HepG2 (cell line): ENCODE measurements around the gene TCAP. TPM values are rescaled to one million over a fixed set of nuclear protein-coding genes. Genes with fewer than 3 reads are reported as not detected.

ENCODE experiments used
- EHMT2 ChIP-seq: fragments of 200-600 bp; sonication (generic); IDR thresholded peaks from 2 replicates; pipeline ENCODE4 v1.7.0; 2017; ENCODE audit warnings: antibody characterized with exemption, low read depth, low read length, borderline replicate concordance
- FOXP1 ChIP-seq, 2 experiments: fragments of 450-650 bp in 1 of 2; IDR thresholded peaks; 2 replicates each; pipeline ENCODE4 v1.6.1; 2017 to 2018; ENCODE audit warnings: antibody characterized with exemption in 1 of 2
- HDAC2 ChIP-seq: sonication (generic); formaldehyde crosslinking; IDR thresholded peaks from 2 replicates; pipeline ENCODE4 v1.4.0; 2020; ENCODE audit warnings: missing genetic modification reagents
- HIVEP1 ChIP-seq: sonication (generic); formaldehyde crosslinking; IDR thresholded peaks from 2 replicates; pipeline ENCODE4 v1.4.0; 2020; ENCODE audit warnings: mild to moderate bottlenecking, missing genetic modification reagents
- HNRNPUL1 ChIP-seq: fragments of 200-400 bp; formaldehyde crosslinking; IDR thresholded peaks from 2 replicates; pipeline ENCODE4 v1.6.1; 2017; ENCODE audit warnings: low read depth, mild to moderate bottlenecking, low read length, moderate library complexity
- HOXA5 ChIP-seq: sonication (generic); formaldehyde crosslinking; IDR thresholded peaks from 2 replicates; pipeline ENCODE4 v1.4.0; 2020; ENCODE audit warnings: missing genetic modification reagents
- ISX ChIP-seq: sonication (generic); formaldehyde crosslinking; conservative IDR thresholded peaks from 2 replicates; pipeline ENCODE4 v1.5.0; 2020; ENCODE audit warnings: missing genetic modification reagents
- KDM1A ChIP-seq: IDR thresholded peaks from 2 replicates; pipeline ENCODE4 v1.6.1; 2016; ENCODE audit warnings: missing compliant biosample characterization
- MYC ChIP-seq: sonication (generic); formaldehyde crosslinking; IDR thresholded peaks from 2 replicates; pipeline ENCODE4 v1.9.0; 2021; ENCODE audit warnings: missing genetic modification reagents, borderline replicate concordance
- NKX3-1 ChIP-seq: sonication (generic); formaldehyde crosslinking; IDR thresholded peaks from 2 replicates; pipeline ENCODE4 v1.5.0; 2020; ENCODE audit warnings: missing genetic modification reagents
- RFXAP ChIP-seq: sonication (generic); formaldehyde crosslinking; IDR thresholded peaks from 2 replicates; pipeline ENCODE4 v1.4.0; 2020; ENCODE audit warnings: missing genetic modification reagents, borderline replicate concordance
- SAP130 ChIP-seq: IDR thresholded peaks from 2 replicates; pipeline ENCODE4 v1.6.1; 2016; ENCODE audit warnings: low read depth
- SMARCE1 ChIP-seq: fragments of 450-650 bp; IDR thresholded peaks from 2 replicates; pipeline ENCODE4 v1.6.1; 2017; ENCODE audit warnings: borderline replicate concordance
- SNAI1 ChIP-seq: sonication (generic); formaldehyde crosslinking; IDR thresholded peaks from 2 replicates; pipeline ENCODE4 v1.5.0; 2020; ENCODE audit warnings: mild to moderate bottlenecking, missing genetic modification reagents, borderline replicate concordance
- THAP11 ChIP-seq: IDR thresholded peaks from 2 replicates; pipeline ENCODE4 v1.6.1; 2016; ENCODE audit warnings: missing biosample characterization, missing genetic modification reagents
- ZFP1 ChIP-seq: IDR thresholded peaks from 2 replicates; pipeline ENCODE4 v1.6.1; 2016
- ZNF230 ChIP-seq: sonication (generic); formaldehyde crosslinking; IDR thresholded peaks from 2 replicates; pipeline ENCODE4 v1.4.0; 2020; ENCODE audit warnings: mild to moderate bottlenecking, missing genetic modification reagents
- ZNF446 ChIP-seq: sonication (generic); formaldehyde crosslinking; IDR thresholded peaks from 2 replicates; pipeline ENCODE4 v1.5.0; 2020; ENCODE audit warnings: mild to moderate bottlenecking, missing genetic modification reagents
- ZNF549 ChIP-seq: sonication (generic); formaldehyde crosslinking; IDR thresholded peaks from 2 replicates; pipeline ENCODE4 v1.5.0; 2020; ENCODE audit warnings: missing genetic modification reagents
- ZNF558 ChIP-seq: sonication (generic); formaldehyde crosslinking; IDR thresholded peaks from 2 replicates; pipeline ENCODE4 v1.9.0; 2022; ENCODE audit warnings: mild to moderate bottlenecking, missing genetic modification reagents, borderline replicate concordance
- ZNF776 ChIP-seq: sonication (generic); formaldehyde crosslinking; IDR thresholded peaks from 2 replicates; pipeline ENCODE4 v1.4.0; 2020; ENCODE audit warnings: mild to moderate bottlenecking, missing genetic modification reagents
- ZNF891 ChIP-seq: sonication (generic); formaldehyde crosslinking; IDR thresholded peaks from 2 replicates; pipeline ENCODE4 v1.5.0; 2020; ENCODE audit warnings: mild to moderate bottlenecking, missing genetic modification reagents
- polyA plus RNA-seq, 8 experiments: library from polyadenylated mRNA; depleted of rRNA in 3 of 8; stranded (reverse) in 7 of 8; unstranded in 1 of 8; fragments of >200 nt; fragmentation: Illumina TruSeq in 4 of 8; extraction: Trizol in 4 of 8; gene quantifications; 2 replicates each; pipeline versions ENCODE4 v1.2.1 to v1.2.3, GENCODE V29; 2011 to 2016; ENCODE audit warnings: low read depth in 4 of 8, missing spikeins in 1 of 8, mixed read lengths in 1 of 8; ENCODE audit not compliant: insufficient read depth in 1 of 8
- total RNA-seq, 5 experiments: library from RNA; depleted of rRNA; stranded (reverse); fragments of >200 nt; fragmentation: Illumina TruSeq; extraction: Trizol; gene quantifications; 2 replicates each; pipeline ENCODE4 v1.2.3, GENCODE V29; 2016; ENCODE audit warnings: low read depth in 1 of 5
- TF ChIP-seq, protein P1 (sequence below): IDR thresholded peaks from 2 replicates; pipeline ENCODE4 v1.6.1; 2016; ENCODE audit warnings: mild to moderate bottlenecking, missing biosample characterization, missing genetic modification reagents
- TF ChIP-seq, protein P2 (sequence below): sonication (generic); formaldehyde crosslinking; IDR thresholded peaks from 2 replicates; pipeline ENCODE4 v1.4.0; 2020; ENCODE audit warnings: missing genetic modification reagents, borderline replicate concordance
- TF ChIP-seq, protein P3 (sequence below): sonication (generic); formaldehyde crosslinking; IDR thresholded peaks from 2 replicates; pipeline ENCODE4 v1.5.0; 2020; ENCODE audit warnings: missing genetic modification reagents, mild to moderate bottlenecking, borderline replicate concordance
- TF ChIP-seq, protein P4 (sequence below): sonication (generic); formaldehyde crosslinking; IDR thresholded peaks from 2 replicates; pipeline ENCODE4 v1.4.0; 2020; ENCODE audit warnings: missing genetic modification reagents
- TF ChIP-seq, protein P5 (sequence below): sonication (generic); formaldehyde crosslinking; IDR thresholded peaks from 2 replicates; pipeline ENCODE4 v1.5.1; 2020; ENCODE audit warnings: missing genetic modification reagents, mild to moderate bottlenecking, borderline replicate concordance

The TCAP gene
- total and polyA plus RNA-seq, 2 of the 13 experiments (the other 11 are each of a cell fraction or from before 2014, with no cell fraction given): 0.24 to 0.65 TPM

DNA sequence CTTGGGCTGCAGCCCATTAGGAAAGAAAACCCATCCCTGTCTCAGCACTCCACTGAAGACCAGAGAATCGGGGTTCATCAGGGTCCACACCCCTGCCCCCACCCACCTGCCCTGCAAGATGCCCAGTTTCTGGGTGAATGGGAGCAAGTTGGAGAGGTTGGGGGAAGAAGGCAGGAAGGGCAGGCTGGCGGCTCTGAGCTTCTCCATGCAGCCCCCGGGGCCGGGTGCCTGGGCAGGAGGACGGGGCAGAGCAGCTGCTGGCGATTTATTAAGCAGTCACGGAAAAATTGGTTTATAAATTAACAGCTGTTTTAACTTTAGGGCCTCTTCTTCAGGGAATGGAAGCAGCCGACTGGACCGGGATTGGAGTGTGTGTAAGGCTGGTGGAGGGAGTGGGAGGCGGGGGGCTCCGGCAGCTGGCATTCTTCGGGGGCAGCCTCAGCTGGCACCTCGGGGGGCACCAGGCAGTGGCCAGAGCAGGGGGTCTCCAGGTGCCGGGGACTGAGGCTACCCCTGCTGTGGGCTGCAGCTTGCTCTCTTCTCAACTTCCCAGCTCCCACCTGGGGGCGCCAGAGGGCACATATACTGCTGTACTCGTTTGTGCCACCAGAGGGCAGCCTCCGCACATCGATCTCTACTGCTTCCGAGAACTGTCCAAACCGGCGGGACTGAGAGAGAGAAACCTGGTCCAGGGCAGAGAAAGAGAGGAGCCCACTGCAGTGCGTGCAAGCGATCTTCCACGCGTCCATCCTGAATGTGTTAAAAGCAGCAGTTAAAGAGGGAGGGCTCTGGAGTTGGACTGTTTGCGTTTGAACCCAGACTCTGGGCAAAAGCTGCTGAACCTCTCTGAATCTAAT, 43.4 kb upstream of the TCAP start (continued):
- peak; percentile 47; the same call in 1 of the 2 replicates for TF ChIP-seq ZNF230 (CRISPR knock-in tag)
- no peak for TF ChIP-seq ISX (CRISPR knock-in tag)
- TF ChIP-seq, protein P1, sequence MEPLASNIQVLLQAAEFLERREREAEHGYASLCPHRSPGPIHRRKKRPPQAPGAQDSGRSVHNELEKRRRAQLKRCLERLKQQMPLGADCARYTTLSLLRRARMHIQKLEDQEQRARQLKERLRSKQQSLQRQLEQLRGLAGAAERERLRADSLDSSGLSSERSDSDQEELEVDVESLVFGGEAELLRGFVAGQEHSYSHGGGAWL (CRISPR knock-in tag): peak; percentile 39; the same call in 1 of the 2 replicates
- TF ChIP-seq KDM1A (CRISPR knock-in tag): no peak
- TF ChIP-seq, protein P2, sequence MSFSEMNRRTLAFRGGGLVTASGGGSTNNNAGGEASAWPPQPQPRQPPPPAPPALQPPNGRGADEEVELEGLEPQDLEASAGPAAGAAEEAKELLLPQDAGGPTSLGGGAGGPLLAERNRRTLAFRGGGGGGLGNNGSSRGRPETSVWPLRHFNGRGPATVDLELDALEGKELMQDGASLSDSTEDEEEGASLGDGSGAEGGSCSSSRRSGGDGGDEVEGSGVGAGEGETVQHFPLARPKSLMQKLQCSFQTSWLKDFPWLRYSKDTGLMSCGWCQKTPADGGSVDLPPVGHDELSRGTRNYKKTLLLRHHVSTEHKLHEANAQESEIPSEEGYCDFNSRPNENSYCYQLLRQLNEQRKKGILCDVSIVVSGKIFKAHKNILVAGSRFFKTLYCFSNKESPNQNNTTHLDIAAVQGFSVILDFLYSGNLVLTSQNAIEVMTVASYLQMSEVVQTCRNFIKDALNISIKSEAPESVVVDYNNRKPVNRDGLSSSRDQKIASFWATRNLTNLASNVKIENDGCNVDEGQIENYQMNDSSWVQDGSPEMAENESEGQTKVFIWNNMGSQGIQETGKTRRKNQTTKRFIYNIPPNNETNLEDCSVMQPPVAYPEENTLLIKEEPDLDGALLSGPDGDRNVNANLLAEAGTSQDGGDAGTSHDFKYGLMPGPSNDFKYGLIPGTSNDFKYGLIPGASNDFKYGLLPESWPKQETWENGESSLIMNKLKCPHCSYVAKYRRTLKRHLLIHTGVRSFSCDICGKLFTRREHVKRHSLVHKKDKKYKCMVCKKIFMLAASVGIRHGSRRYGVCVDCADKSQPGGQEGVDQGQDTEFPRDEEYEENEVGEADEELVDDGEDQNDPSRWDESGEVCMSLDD (CRISPR knock-in tag): no peak
- no peak for TF ChIP-seq EHMT2
- TF ChIP-seq ZNF549 (CRISPR knock-in tag): no peak
- TF ChIP-seq HNRNPUL1: no peak
- peak; percentile 50; the same call in 1 of the 2 replicates for TF ChIP-seq MYC (CRISPR knock-in tag)
- TF ChIP-seq HDAC2 (CRISPR knock-in tag): peak; percentile 57; the same call in 1 of the 2 replicates
- no peak for TF ChIP-seq ZNF776 (CRISPR knock-in tag)
- TF ChIP-seq, protein P3, sequence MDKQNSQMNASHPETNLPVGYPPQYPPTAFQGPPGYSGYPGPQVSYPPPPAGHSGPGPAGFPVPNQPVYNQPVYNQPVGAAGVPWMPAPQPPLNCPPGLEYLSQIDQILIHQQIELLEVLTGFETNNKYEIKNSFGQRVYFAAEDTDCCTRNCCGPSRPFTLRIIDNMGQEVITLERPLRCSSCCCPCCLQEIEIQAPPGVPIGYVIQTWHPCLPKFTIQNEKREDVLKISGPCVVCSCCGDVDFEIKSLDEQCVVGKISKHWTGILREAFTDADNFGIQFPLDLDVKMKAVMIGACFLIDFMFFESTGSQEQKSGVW (CRISPR knock-in tag): no peak
- TF ChIP-seq NKX3-1 (CRISPR knock-in tag): no peak
- TF ChIP-seq SAP130 (CRISPR knock-in tag): peak; percentile 75
- TF ChIP-seq SNAI1 (CRISPR knock-in tag): no peak
- TF ChIP-seq, protein P4, sequence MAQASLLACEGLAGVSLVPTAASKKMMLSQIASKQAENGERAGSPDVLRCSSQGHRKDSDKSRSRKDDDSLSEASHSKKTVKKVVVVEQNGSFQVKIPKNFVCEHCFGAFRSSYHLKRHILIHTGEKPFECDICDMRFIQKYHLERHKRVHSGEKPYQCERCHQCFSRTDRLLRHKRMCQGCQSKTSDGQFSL (CRISPR knock-in tag): peak; percentile 54; the same call in 1 of the 2 replicates
- TF ChIP-seq HOXA5 (CRISPR knock-in tag): peak; percentile 78; the same call in 1 of the 2 replicates
- TF ChIP-seq RFXAP (CRISPR knock-in tag): peak; percentile 87; the same call in 1 of the 2 replicates
- no peak for TF ChIP-seq SMARCE1
- TF ChIP-seq ZNF891 (CRISPR knock-in tag): no peak; the same call in 1 of the 2 replicates
- no peak for TF ChIP-seq ZFP1 (CRISPR knock-in tag)
- TF ChIP-seq ZNF446 (CRISPR knock-in tag): no peak
- peak; percentile 79 for TF ChIP-seq THAP11 (CRISPR knock-in tag)
- TF ChIP-seq HIVEP1 (CRISPR knock-in tag): no peak
- TF ChIP-seq, protein P5, sequence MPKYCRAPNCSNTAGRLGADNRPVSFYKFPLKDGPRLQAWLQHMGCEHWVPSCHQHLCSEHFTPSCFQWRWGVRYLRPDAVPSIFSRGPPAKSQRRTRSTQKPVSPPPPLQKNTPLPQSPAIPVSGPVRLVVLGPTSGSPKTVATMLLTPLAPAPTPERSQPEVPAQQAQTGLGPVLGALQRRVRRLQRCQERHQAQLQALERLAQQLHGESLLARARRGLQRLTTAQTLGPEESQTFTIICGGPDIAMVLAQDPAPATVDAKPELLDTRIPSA (CRISPR knock-in tag): no peak
- TF ChIP-seq ZNF558 (CRISPR knock-in tag): no peak
- TF ChIP-seq FOXP1 (IDR thresholded peaks at IDR 0.05): no peak
- no peak; the same call in 1 of the 2 replicates for TF ChIP-seq FOXP1 (CRISPR knock-in tag; IDR thresholded peaks at IDR 0.05)
